Keratinocyte (primary cell): ENCODE data around the gene ABTB1. TPM values are rescaled to one million over a fixed set of nuclear protein-coding genes. Genes with fewer than 3 reads are reported as not detected.

Experiments
- DNase-seq: peaks from one replicate; pipeline ENCODE4 v3.0.0-alpha.2; 2011; ENCODE audit warnings: low read depth, missing footprints, low spot score
- FAIRE-seq: peaks from 2 replicates; lab custom pipeline; 2011; peaks lifted over from hg19 to GRCh38; lab: Jason Lieb, UNC
- H2AFZ ChIP-seq: 2 replicates; pipeline ENCODE4 v1.6.0; 2012; ENCODE audit warnings: low read length, control low read depth, inconsistent platforms; ENCODE audit not compliant: control insufficient read depth
- H3K27ac ChIP-seq: 2 replicates; pipeline ENCODE4 v1.5.1; 2011; ENCODE audit warnings: low read length; ENCODE audit not compliant: control insufficient read depth, insufficient read depth
- H3K27me3 ChIP-seq: 3 replicates; pipeline ENCODE4 v1.6.0; 2011; ENCODE audit warnings: low read length; ENCODE audit not compliant: control insufficient read depth, insufficient read depth; ENCODE audit errors: extremely low read depth
- H3K36me3 ChIP-seq, 2 experiments: 2 replicates in 1 of 2; 3 replicates in 1 of 2; pipeline ENCODE4 v1.5.1; 2011; ENCODE audit warnings: low read length in 2 of 2, mild to moderate bottlenecking in 1 of 2; ENCODE audit not compliant: control insufficient read depth in 2 of 2, insufficient read depth in 2 of 2; ENCODE audit errors: extremely low read depth in 1 of 2
- H3K4me1 ChIP-seq: 3 replicates; pipeline ENCODE4 v1.5.1; 2011; ENCODE audit warnings: low read length; ENCODE audit not compliant: control insufficient read depth, insufficient read depth; ENCODE audit errors: extremely low read depth
- H3K4me2 ChIP-seq: 3 replicates; pipeline ENCODE4 v1.6.0; 2011; ENCODE audit warnings: low read depth, low read length; ENCODE audit not compliant: control insufficient read depth, insufficient read depth; ENCODE audit errors: extremely low read depth
- H3K4me3 ChIP-seq, 3 experiments: fragments of 200-600 bp in 1 of 3; sonication (generic) in 1 of 3; 2 replicates in 2 of 3; 3 replicates in 1 of 3; pipeline ENCODE4 v1.5.1; 2011 to 2016; ENCODE audit warnings: low read length in 3 of 3, mild to moderate bottlenecking in 3 of 3, control low read depth in 2 of 3, inconsistent platforms in 1 of 3, low read depth in 1 of 3, mixed read lengths in 1 of 3, mixed run types in 1 of 3, moderate library complexity in 1 of 3; ENCODE audit not compliant: control insufficient read depth in 2 of 3, insufficient read depth in 2 of 3; ENCODE audit errors: extremely low read depth in 1 of 3
- H3K79me2 ChIP-seq: 2 replicates; pipeline ENCODE4 v1.6.0; 2012; ENCODE audit warnings: low read length; ENCODE audit not compliant: control insufficient read depth, insufficient read depth
- H3K9ac ChIP-seq: 3 replicates; pipeline ENCODE4 v1.6.0; 2011; ENCODE audit warnings: low read length; ENCODE audit not compliant: control insufficient read depth, insufficient read depth; ENCODE audit errors: extremely low read depth
- H3K9me1 ChIP-seq: 3 replicates; pipeline ENCODE4 v1.6.0; 2011; ENCODE audit warnings: low read length; ENCODE audit not compliant: control insufficient read depth, insufficient read depth; ENCODE audit errors: extremely low read depth
- H3K9me3 ChIP-seq: 2 replicates; pipeline ENCODE4 v1.5.1; 2012; ENCODE audit warnings: low read depth, low read length; ENCODE audit not compliant: control insufficient read depth
- H4K20me1 ChIP-seq: 3 replicates; pipeline ENCODE4 v1.6.0; 2011; ENCODE audit warnings: low read length; ENCODE audit not compliant: control insufficient read depth, insufficient read depth; ENCODE audit errors: extremely low read depth
- EZH2 ChIP-seq: IDR thresholded peaks from one replicate; pipeline ENCODE4 v1.6.1; 2012; ENCODE audit warnings: inconsistent platforms, mild to moderate bottlenecking, low read length, moderate library complexity
- dilution Hi-C: fragments of 300-500 bp; cut with MboI; formaldehyde crosslinking; loops from one replicate; pipeline ENCODE4 v1.7.0; 2020; ENCODE audit warnings: low sequenced_read_pairs; ENCODE audit not compliant: extremely low pct_ligation_motif_present
- polyA plus RNA-seq, 5 experiments: library from polyadenylated mRNA; depleted of rRNA in 3 of 5; stranded (reverse) in 3 of 5; stranded (forward) in 1 of 5; unstranded in 1 of 5; fragments of >200 nt; gene quantifications; 1 replicate in 1 of 5; 2 replicates in 3 of 5; 3 replicates in 1 of 5; pipeline versions ENCODE4 v1.2.1 to v1.2.3, GENCODE V29; 2011 to 2012; ENCODE audit warnings: missing spikeins in 2 of 5, low read depth in 1 of 5, low replicate concordance in 1 of 5
- TF ChIP-seq, protein P1 (sequence below), 3 experiments: IDR thresholded peaks in 1 of 3; conservative IDR thresholded peaks in 1 of 3; optimal IDR thresholded peaks in 1 of 3; 2 replicates in 2 of 3; 3 replicates in 1 of 3; pipeline versions ENCODE3 to v1.5.1; 2011; ENCODE audit warnings: low read length in 3 of 3, mild to moderate bottlenecking in 3 of 3, moderate library complexity in 2 of 3, control low read depth in 1 of 3, inconsistent platforms in 1 of 3; ENCODE audit not compliant: insufficient read depth in 2 of 3; ENCODE audit errors: extremely low read depth in 1 of 3

ABTB1 gene
- polyA plus RNA-seq, 1 donor (not counting 4 experiments of a cell fraction or from before 2014, with no cell fraction given) = 11.6 TPM

DNA sequence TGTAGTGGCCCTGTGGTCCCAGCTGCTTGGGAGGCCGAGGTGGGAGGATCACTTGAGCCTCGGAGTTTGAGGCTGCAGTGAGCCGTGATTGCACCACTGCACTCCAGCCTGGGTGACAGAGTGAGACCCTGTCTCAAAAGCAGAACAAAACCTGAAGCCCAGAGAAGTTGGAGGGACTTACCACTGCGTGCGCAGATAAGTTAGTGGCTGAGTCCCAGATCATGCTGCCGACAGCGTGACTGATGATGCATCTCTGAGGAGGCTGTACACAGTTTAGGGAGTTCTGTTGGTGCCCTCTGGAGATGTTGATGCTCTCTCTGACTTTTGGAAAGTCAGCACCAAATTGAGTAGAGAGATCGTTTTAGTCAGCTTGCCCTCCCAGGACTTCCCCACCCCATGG is 15.8 kb upstream of the ABTB1 start:
- TF ChIP-seq, protein P1, sequence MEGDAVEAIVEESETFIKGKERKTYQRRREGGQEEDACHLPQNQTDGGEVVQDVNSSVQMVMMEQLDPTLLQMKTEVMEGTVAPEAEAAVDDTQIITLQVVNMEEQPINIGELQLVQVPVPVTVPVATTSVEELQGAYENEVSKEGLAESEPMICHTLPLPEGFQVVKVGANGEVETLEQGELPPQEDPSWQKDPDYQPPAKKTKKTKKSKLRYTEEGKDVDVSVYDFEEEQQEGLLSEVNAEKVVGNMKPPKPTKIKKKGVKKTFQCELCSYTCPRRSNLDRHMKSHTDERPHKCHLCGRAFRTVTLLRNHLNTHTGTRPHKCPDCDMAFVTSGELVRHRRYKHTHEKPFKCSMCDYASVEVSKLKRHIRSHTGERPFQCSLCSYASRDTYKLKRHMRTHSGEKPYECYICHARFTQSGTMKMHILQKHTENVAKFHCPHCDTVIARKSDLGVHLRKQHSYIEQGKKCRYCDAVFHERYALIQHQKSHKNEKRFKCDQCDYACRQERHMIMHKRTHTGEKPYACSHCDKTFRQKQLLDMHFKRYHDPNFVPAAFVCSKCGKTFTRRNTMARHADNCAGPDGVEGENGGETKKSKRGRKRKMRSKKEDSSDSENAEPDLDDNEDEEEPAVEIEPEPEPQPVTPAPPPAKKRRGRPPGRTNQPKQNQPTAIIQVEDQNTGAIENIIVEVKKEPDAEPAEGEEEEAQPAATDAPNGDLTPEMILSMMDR (optimal IDR thresholded peaks at IDR 0.05 in 1 of 3, IDR thresholded peaks at IDR 0.05 in 1 of 3, conservative IDR thresholded peaks at IDR 0.05 in 1 of 3; ENCODE audit: extremely low read depth in 1 of 3, insufficient read depth in 2 of 3, low read length in 3 of 3) = no peak
- TF ChIP-seq EZH2 = no peak
- no peaks in the 10 kb centered on the region for H3K36me3 ChIP-seq
- no peak overlapping the region for H3K9ac ChIP-seq
- H3K4me2 ChIP-seq = no peak overlapping the region
- FAIRE-seq (no peak), DNase-seq (no peak)
- no peaks in the 10 kb centered on the region for H3K79me2 ChIP-seq
- H4K20me1 ChIP-seq = no peaks in the 10 kb centered on the region
- H3K9me3 ChIP-seq = no peaks in the 10 kb centered on the region
- dilution Hi-C loops = no loop called here
- H2AFZ ChIP-seq = no peak overlapping the region
- no peaks in the 10 kb centered on the region for H3K9me1 ChIP-seq
- no peaks in the 10 kb centered on the region for H3K4me1 ChIP-seq
- no peak overlapping the region for H3K4me3 ChIP-seq
- H3K27ac ChIP-seq = no peak overlapping the region
- H3K27me3 ChIP-seq = no peaks in the 10 kb centered on the region

DNA sequence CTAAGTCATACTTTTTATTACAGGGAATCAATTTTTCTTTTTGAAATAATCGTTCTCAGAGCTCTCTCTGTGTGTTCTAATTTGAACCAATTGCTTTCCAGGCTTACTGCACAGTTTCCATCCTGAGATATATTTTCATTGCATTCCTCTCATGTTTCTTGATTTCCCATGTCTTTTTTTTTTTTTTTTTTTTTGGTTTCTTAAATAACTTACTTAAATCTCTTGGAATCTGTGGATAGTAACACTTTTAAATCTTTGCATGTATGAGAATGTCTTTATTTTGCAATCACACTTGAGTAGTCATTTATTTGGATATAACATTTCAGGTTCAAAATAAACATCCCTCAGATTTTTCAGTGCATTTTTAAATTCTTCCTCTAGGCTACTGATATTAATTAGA is 14.5 kb upstream of the ABTB1 start:
- no peaks in the 10 kb centered on the region for H3K36me3 ChIP-seq
- FAIRE-seq (no peak), DNase-seq (no peak)
- no peaks in the 10 kb centered on the region for H3K4me1 ChIP-seq
- H3K9ac ChIP-seq = no peak overlapping the region
- H3K9me3 ChIP-seq = no peaks in the 10 kb centered on the region
- H3K27ac ChIP-seq = no peak overlapping the region
- dilution Hi-C loops = no loop called here
- no peaks in the 10 kb centered on the region for H3K9me1 ChIP-seq
- H4K20me1 ChIP-seq = no peaks in the 10 kb centered on the region
- no peaks in the 10 kb centered on the region for H3K27me3 ChIP-seq
- TF ChIP-seq, protein P1 (optimal IDR thresholded peaks at IDR 0.05 in 1 of 3, IDR thresholded peaks at IDR 0.05 in 1 of 3, conservative IDR thresholded peaks at IDR 0.05 in 1 of 3; ENCODE audit: extremely low read depth in 1 of 3, insufficient read depth in 2 of 3, low read length in 3 of 3) = no peak
- no peak for TF ChIP-seq EZH2
- no peak overlapping the region for H3K4me3 ChIP-seq
- no peaks in the 10 kb centered on the region for H3K79me2 ChIP-seq
- H3K4me2 ChIP-seq = no peak overlapping the region
- H2AFZ ChIP-seq = no peak overlapping the region
